Gastrocnemius medialis (tissue), 4 donors: ENCODE measurements around the gene TEF. TPM values are rescaled to one million over a fixed set of nuclear protein-coding genes. Genes with fewer than 3 reads are reported as not detected.

Experiments used
- ATAC-seq, 2 donors: fragments of 150-250 bp; one replicate each; pipeline ENCODE4 v1.9.1; 2016
- DNase-seq, 2 donors: peaks; one replicate each; pipeline ENCODE4 v3.0.0-alpha.2; 2019
- H3K27ac ChIP-seq, 4 donors: fragments of 200-600 bp; sonication (generic); 1 replicate in 1 of 4; 2 replicates in 3 of 4; pipeline ENCODE4 v1.5.1; 2016 to 2018; ENCODE audit warnings: mild to moderate bottlenecking in 2 of 4, moderate library complexity in 1 of 4
- H3K27me3 ChIP-seq, 3 donors: fragments of 200-600 bp; sonication (generic) in 2 of 3; 1 replicate in 1 of 3; 2 replicates in 2 of 3; pipeline versions ENCODE4 v1.5.1 to v1.6.0; 2016 to 2019; ENCODE audit warnings: mild to moderate bottlenecking in 1 of 3, moderate library complexity in 1 of 3
- H3K36me3 ChIP-seq, 2 donors: fragments of 200-600 bp; sonication (generic) in 1 of 2; one replicate each; pipeline ENCODE4 v1.5.1; 2017 to 2018
- H3K4me1 ChIP-seq, 2 donors: fragments of 200-600 bp; sonication (generic) in 1 of 2; one replicate each; pipeline ENCODE4 v1.5.1; 2016 to 2017; ENCODE audit warnings: mild to moderate bottlenecking in 2 of 2
- H3K4me3 ChIP-seq, 4 donors: fragments of 200-600 bp; sonication (generic) in 3 of 4; 1 replicate in 1 of 4; 2 replicates in 3 of 4; pipeline ENCODE4 v1.5.1; 2016 to 2019; ENCODE audit warnings: mild to moderate bottlenecking in 2 of 4
- H3K9me3 ChIP-seq, 3 donors: fragments of 200-600 bp; sonication (generic) in 2 of 3; 1 replicate in 1 of 3; 2 replicates in 2 of 3; pipeline ENCODE4 v1.5.1; 2016 to 2019
- POLR2A ChIP-seq, 2 donors: fragments of 450-650 bp; IDR thresholded peaks; one replicate each; pipeline ENCODE4 v1.6.1; 2017; ENCODE audit warnings: antibody characterized with exemption in 2 of 2, mild to moderate bottlenecking in 2 of 2, moderate library complexity in 2 of 2
- in situ Hi-C, 4 donors: fragments of 200-750 bp; cut with MboI; loops; one replicate each; pipeline versions ENCODE4 v1.15.0 to v1.8.0; 2017; ENCODE audit warnings: low sequenced_read_pairs in 4 of 4
- intact Hi-C: fragments of 100-400 bp; cut with DNase I; formaldehyde crosslinking; loops from one replicate; pipeline ENCODE4 v1.15.1; 2023; ENCODE audit warnings: low total_unique reads
- total RNA-seq, 4 donors: library from RNA; depleted of rRNA; stranded (reverse); fragments of >200 nt; gene quantifications; one replicate each; pipeline versions ENCODE4 v1.1.0 to v1.2.3, GENCODE V29; 2016
- TF ChIP-seq, protein P1 (sequence below), 5 experiments: fragments of 450-650 bp in 3 of 5; fragments of 200-600 bp in 2 of 5; sonication (generic) in 2 of 5; IDR thresholded peaks in 4 of 5; conservative IDR thresholded peaks in 1 of 5; 1 replicate in 4 of 5; 2 replicates in 1 of 5; pipeline ENCODE4 v1.5.1; 2016 to 2019; ENCODE audit warnings: antibody characterized with exemption in 5 of 5, mild to moderate bottlenecking in 3 of 5, moderate library complexity in 3 of 5

The TEF gene
- total RNA-seq, 4 donors from 2014 or later = 15.6 to 39.8 (median 19.5) TPM

- in situ Hi-C loops (no loop called here), intact Hi-C loops (loop anchor here (2.0 to 10.0 kb wide), 3 partner anchors 65 to 141 kb away; partner anchors contain the start of genes TEF and ZC3H7B)
- TF ChIP-seq, protein P1, sequence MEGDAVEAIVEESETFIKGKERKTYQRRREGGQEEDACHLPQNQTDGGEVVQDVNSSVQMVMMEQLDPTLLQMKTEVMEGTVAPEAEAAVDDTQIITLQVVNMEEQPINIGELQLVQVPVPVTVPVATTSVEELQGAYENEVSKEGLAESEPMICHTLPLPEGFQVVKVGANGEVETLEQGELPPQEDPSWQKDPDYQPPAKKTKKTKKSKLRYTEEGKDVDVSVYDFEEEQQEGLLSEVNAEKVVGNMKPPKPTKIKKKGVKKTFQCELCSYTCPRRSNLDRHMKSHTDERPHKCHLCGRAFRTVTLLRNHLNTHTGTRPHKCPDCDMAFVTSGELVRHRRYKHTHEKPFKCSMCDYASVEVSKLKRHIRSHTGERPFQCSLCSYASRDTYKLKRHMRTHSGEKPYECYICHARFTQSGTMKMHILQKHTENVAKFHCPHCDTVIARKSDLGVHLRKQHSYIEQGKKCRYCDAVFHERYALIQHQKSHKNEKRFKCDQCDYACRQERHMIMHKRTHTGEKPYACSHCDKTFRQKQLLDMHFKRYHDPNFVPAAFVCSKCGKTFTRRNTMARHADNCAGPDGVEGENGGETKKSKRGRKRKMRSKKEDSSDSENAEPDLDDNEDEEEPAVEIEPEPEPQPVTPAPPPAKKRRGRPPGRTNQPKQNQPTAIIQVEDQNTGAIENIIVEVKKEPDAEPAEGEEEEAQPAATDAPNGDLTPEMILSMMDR (IDR thresholded peaks at IDR 0.05 in 4 of 5, conservative IDR thresholded peaks at IDR 0.05 in 1 of 5) = no peak
- no peak for TF ChIP-seq POLR2A (IDR thresholded peaks at IDR 0.05)
- Histone ChIP-seq H3K4me3 (peak overlapping the region; percentile 66 to 99 (median 90)), H3K9me3 (no peaks in the 10 kb centered on the region), H3K27me3 (no peaks in the 10 kb centered on the region), H3K36me3 (peaks cover 0 to 29% of the 10 kb centered on the region in 2 donors), H3K4me1 (peaks cover 37 to 44% of the 10 kb centered on the region in 2 donors), H3K27ac (peak overlapping the region; percentile 92 to 100 (median 99))
- ATAC-seq (no peak), DNase-seq (peak; percentile 19 to 48)
Observed at GRCh38 chr22:41445129-41446056, 63.7 kb downstream of the TEF start.

GRCh38 chr22:41446057-41446501 is 64.3 kb downstream of the TEF start:
- H3K4me1 ChIP-seq = peaks cover 30 to 37% of the 10 kb centered on the region in 2 donors
- intact Hi-C loops = loop anchor here (10.0 kb wide), 1 partner anchor 141 kb away; the partner anchor contains the start of gene ZC3H7B
- peaks cover 0 to 24% of the 10 kb centered on the region in 2 donors for H3K36me3 ChIP-seq
- TF ChIP-seq, protein P1 (IDR thresholded peaks at IDR 0.05 in 4 of 5, conservative IDR thresholded peaks at IDR 0.05 in 1 of 5) = no peak
- no peak for TF ChIP-seq POLR2A (IDR thresholded peaks at IDR 0.05)
- no peaks in the 10 kb centered on the region for H3K27me3 ChIP-seq
- H3K9me3 ChIP-seq = no peaks in the 10 kb centered on the region
- in situ Hi-C loops = no loop called here
- H3K27ac ChIP-seq = peak overlapping the region; percentile 92 to 100 (median 99)
- ATAC-seq (no peak), DNase-seq (peak in 1 of 2 donors; percentile 13)
- H3K4me3 ChIP-seq = peak overlapping the region; percentile 66 to 99 (median 90)

- DNase-seq (peak; percentile 94 to 96), ATAC-seq (peak; percentile 37 to 43)
- H3K9me3 ChIP-seq = no peaks in the 10 kb centered on the region
- TF ChIP-seq, protein P1 (IDR thresholded peaks at IDR 0.05 in 4 of 5, conservative IDR thresholded peaks at IDR 0.05 in 1 of 5) = no peak
- peak; percentile 100 for TF ChIP-seq POLR2A (IDR thresholded peaks at IDR 0.05)
- H3K27ac ChIP-seq = peak within 1 kb of the TSS; percentile 92 to 100 (median 99)
- peaks cover 0 to 16% of the 10 kb centered on the region in 2 donors for H3K36me3 ChIP-seq
- H3K4me1 ChIP-seq = peaks cover 23 to 30% of the 10 kb centered on the region in 2 donors
- intact Hi-C loops = loop anchor here (10.0 kb wide), 1 partner anchor 142 kb away; the partner anchor contains the start of gene ZC3H7B
- H3K27me3 ChIP-seq = no peaks in the 10 kb centered on the region
- in situ Hi-C loops = no loop called here
- peak within 1 kb of the TSS; percentile 66 to 99 (median 90) for H3K4me3 ChIP-seq
Observed at GRCh38 chr22:41446639-41447434, 65.1 kb downstream of the TEF start, which contains the start of gene TOB2. TOB2 (minus strand) TSS chr22:41446801; CDS start chr22:41437345, 9,456 bp downstream.

- Histone ChIP-seq H3K9me3 (no peaks in the 10 kb centered on the region), H3K27me3 (no peaks in the 10 kb centered on the region), H3K4me3 (peak overlapping the region; percentile 66 to 99 (median 90)), H3K4me1 (peaks cover 15 to 22% of the 10 kb centered on the region in 2 donors), H3K36me3 (peaks cover 0 to 16% of the 10 kb centered on the region in 2 donors), H3K27ac (peak overlapping the region; percentile 92 to 100 (median 99))
- DNase-seq (peak; percentile 67 to 78), ATAC-seq (peak; percentile 19 to 21)
- in situ Hi-C loops (no loop called here), intact Hi-C loops (loop anchor here (1.0 to 10.0 kb wide), 2 partner anchors 22 to 143 kb away; partner anchors contain the start of genes ACO2 and ZC3H7B)
- TF ChIP-seq, protein P1 (IDR thresholded peaks at IDR 0.05 in 4 of 5, conservative IDR thresholded peaks at IDR 0.05 in 1 of 5) = no peak
- TF ChIP-seq POLR2A (IDR thresholded peaks at IDR 0.05) = no peak
Observed at GRCh38 chr22:41447435-41448188, 65.9 kb downstream of the TEF start.
